HEK293 (cell line): Measurements from ENCODE around the gene ZBED3.

ENCODE experiments used
- KLF9 ChIP-seq: fragments of 450-650 bp; formaldehyde crosslinking; IDR thresholded peaks from 2 replicates; pipeline ENCODE4 v1.5.1; 2016; ENCODE audit warnings: missing biosample characterization, missing genetic modification characterization, low read depth
- SETDB1 ChIP-seq: IDR thresholded peaks from one replicate; pipeline ENCODE4 v1.6.1; 2017; ENCODE audit warnings: mild to moderate bottlenecking, low read length, moderate library complexity, mixed read lengths; ENCODE audit not compliant: insufficient read length
- SP2 ChIP-seq: fragments of 450-650 bp; formaldehyde crosslinking; IDR thresholded peaks from 2 replicates; pipeline ENCODE4 v1.5.1; 2016; ENCODE audit warnings: missing biosample characterization, missing genetic modification characterization
- SP7 ChIP-seq: fragments of 450-650 bp; formaldehyde crosslinking; IDR thresholded peaks from 2 replicates; pipeline ENCODE4 v1.5.1; 2016; ENCODE audit warnings: missing biosample characterization, missing genetic modification characterization
- ZBTB21 ChIP-seq: fragments of 450-650 bp; formaldehyde crosslinking; IDR thresholded peaks from 2 replicates; pipeline ENCODE4 v1.5.1; 2017; ENCODE audit warnings: missing biosample characterization, missing genetic modification characterization
- ZEB2 ChIP-seq: fragments of 450-650 bp; formaldehyde crosslinking; IDR thresholded peaks from 2 replicates; pipeline ENCODE4 v1.5.1; 2016; ENCODE audit warnings: missing biosample characterization, missing genetic modification characterization
- ZFHX2 ChIP-seq: fragments of 450-650 bp; formaldehyde crosslinking; conservative IDR thresholded peaks from 2 replicates; pipeline ENCODE4 v1.5.1; 2016; ENCODE audit warnings: missing biosample characterization, missing genetic modification characterization
- ZNF133 ChIP-seq: fragments of 450-650 bp; formaldehyde crosslinking; IDR thresholded peaks from 2 replicates; pipeline ENCODE4 v1.5.1; 2016; ENCODE audit warnings: missing biosample characterization, missing genetic modification characterization
- ZNF146 ChIP-seq: fragments of 450-650 bp; formaldehyde crosslinking; IDR thresholded peaks from 2 replicates; pipeline ENCODE4 v1.5.1; 2016; ENCODE audit warnings: missing biosample characterization, missing genetic modification characterization
- ZNF350 ChIP-seq: fragments of 450-650 bp; formaldehyde crosslinking; IDR thresholded peaks from 2 replicates; pipeline ENCODE4 v1.5.0; 2017; ENCODE audit warnings: missing biosample characterization, mild to moderate bottlenecking, missing genetic modification characterization
- ZNF394 ChIP-seq: fragments of 450-650 bp; formaldehyde crosslinking; IDR thresholded peaks from 2 replicates; pipeline ENCODE4 v1.5.1; 2016; ENCODE audit warnings: missing biosample characterization, missing genetic modification characterization, mild to moderate bottlenecking, moderate library complexity, borderline replicate concordance
- ZNF610 ChIP-seq: fragments of 450-650 bp; formaldehyde crosslinking; IDR thresholded peaks from 2 replicates; pipeline ENCODE4 v1.5.1; 2016; ENCODE audit warnings: missing biosample characterization, missing genetic modification characterization, borderline replicate concordance
- ZNF629 ChIP-seq: fragments of 450-650 bp; formaldehyde crosslinking; IDR thresholded peaks from 2 replicates; pipeline ENCODE4 v1.5.1; 2017; ENCODE audit warnings: missing biosample characterization, missing genetic modification characterization
- ZNF670 ChIP-seq: fragments of 450-650 bp; formaldehyde crosslinking; IDR thresholded peaks from 2 replicates; pipeline ENCODE4 v1.5.1; 2016; ENCODE audit warnings: missing biosample characterization, missing genetic modification characterization, low read depth
- ZNF76 ChIP-seq: fragments of 450-650 bp; formaldehyde crosslinking; IDR thresholded peaks from 2 replicates; pipeline ENCODE4; 2016; ENCODE audit warnings: low read depth, missing biosample characterization, missing genetic modification characterization, borderline replicate concordance
- ZNF777 ChIP-seq: fragments of 450-650 bp; formaldehyde crosslinking; IDR thresholded peaks from 2 replicates; pipeline ENCODE4 v1.5.1; 2017; ENCODE audit warnings: missing biosample characterization, missing genetic modification characterization, borderline replicate concordance
- ZSCAN30 ChIP-seq: fragments of 450-650 bp; IDR thresholded peaks from 2 replicates; pipeline ENCODE4 v1.5.1; 2018; ENCODE audit warnings: missing biosample characterization, mild to moderate bottlenecking, missing genetic modification characterization, moderate library complexity
- ZXDB ChIP-seq: fragments of 450-650 bp; formaldehyde crosslinking; IDR thresholded peaks from 2 replicates; pipeline ENCODE4 v1.5.1; 2016; ENCODE audit warnings: missing biosample characterization, missing genetic modification characterization
- TF ChIP-seq, protein P1 (sequence below): fragments of 450-650 bp; formaldehyde crosslinking; IDR thresholded peaks from 2 replicates; pipeline ENCODE4 v1.5.1; 2017; ENCODE audit warnings: missing biosample characterization, mild to moderate bottlenecking, missing genetic modification characterization, moderate library complexity
- TF ChIP-seq, protein P2 (sequence below): fragments of 450-650 bp; formaldehyde crosslinking; IDR thresholded peaks from 2 replicates; pipeline ENCODE4 v1.5.1; 2017; ENCODE audit warnings: missing biosample characterization, missing genetic modification characterization
- TF ChIP-seq, protein P3 (sequence below): fragments of 450-650 bp; formaldehyde crosslinking; IDR thresholded peaks from 2 replicates; pipeline ENCODE4 v1.5.1; 2016; ENCODE audit warnings: missing biosample characterization, missing genetic modification characterization
- TF ChIP-seq, protein P4 (sequence below): fragments of 450-650 bp; formaldehyde crosslinking; conservative IDR thresholded peaks from 2 replicates; pipeline ENCODE4 v1.5.1; 2016; ENCODE audit warnings: low read depth, missing biosample characterization, missing genetic modification characterization
- TF ChIP-seq, protein P5 (sequence below): fragments of 450-650 bp; formaldehyde crosslinking; IDR thresholded peaks from 2 replicates; pipeline ENCODE4 v1.5.1; 2017; ENCODE audit warnings: missing biosample characterization, missing genetic modification characterization

ZBED3 gene

DNA sequence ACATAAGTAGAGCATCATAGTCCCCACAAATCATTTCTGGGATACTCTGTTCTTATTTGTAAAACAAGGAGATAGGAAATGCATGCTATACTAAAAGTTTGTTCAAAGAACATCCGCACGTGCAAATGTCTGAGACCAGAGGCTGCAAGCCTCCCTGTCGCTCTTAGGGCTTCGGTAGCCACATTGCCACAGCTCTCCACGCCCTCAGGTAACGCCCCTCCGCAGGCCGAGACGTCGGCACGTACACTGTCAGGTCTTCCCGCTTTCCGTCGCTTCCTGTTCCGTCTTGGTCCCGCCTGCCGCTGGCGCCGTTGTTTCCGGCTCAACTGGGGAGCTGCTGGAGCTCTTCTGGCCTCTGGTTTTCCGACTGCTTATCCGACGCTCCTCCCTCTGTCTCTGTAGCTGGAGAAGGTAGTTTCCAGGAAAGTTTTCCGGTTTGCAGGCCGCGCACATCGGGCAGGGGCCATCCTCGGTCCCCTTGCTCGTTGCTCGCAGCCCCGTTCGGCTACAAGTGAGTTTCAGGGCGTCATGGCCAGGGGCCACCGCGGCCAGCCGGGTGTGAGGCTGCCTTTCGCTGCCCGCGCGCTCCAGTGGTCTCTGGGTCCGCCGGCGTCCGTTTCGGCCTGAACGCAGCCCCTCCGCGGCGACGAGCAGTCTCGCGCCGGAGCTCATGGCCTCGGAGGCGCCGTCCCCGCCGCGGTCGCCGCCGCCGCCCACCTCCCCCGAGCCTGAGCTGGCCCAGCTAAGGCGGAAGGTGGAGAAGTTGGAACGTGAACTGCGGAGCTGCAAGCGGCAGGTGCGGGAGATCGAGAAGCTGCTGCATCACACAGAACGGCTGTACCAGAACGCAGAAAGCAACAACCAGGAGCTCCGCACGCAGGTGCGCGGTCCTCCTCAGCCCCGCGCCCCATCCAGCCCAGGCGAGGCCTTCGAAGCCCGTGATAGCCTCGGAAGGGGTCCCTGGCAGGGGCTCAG, 56.7 kb downstream of the ZBED3 start, which contains the start of gene AGGF1 (continued):
- peak; percentile 44 for TF ChIP-seq SETDB1
- no peak for TF ChIP-seq ZNF133 (tag by site-specific recombination)
- peak; percentile 55; the same call in 1 of the 2 replicates for TF ChIP-seq ZNF394
- TF ChIP-seq ZNF146 (tag by site-specific recombination): 0 out of 2 replicates have a peak, but pooled peaks have one; percentile 4
- TF ChIP-seq ZSCAN30 (tag by site-specific recombination): no peak; the same call in 1 of the 2 replicates
- TF ChIP-seq, protein P1, sequence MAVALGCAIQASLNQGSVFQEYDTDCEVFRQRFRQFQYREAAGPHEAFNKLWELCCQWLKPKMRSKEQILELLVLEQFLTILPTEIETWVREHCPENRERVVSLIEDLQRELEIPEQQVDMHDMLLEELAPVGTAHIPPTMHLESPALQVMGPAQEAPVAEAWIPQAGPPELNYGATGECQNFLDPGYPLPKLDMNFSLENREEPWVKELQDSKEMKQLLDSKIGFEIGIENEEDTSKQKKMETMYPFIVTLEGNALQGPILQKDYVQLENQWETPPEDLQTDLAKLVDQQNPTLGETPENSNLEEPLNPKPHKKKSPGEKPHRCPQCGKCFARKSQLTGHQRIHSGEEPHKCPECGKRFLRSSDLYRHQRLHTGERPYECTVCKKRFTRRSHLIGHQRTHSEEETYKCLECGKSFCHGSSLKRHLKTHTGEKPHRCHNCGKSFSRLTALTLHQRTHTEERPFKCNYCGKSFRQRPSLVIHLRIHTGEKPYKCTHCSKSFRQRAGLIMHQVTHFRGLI (tag by site-specific recombination): no peak
- peak; percentile 58 for TF ChIP-seq ZFHX2 (tag by site-specific recombination)
- no peak for TF ChIP-seq ZNF350 (tag by site-specific recombination)
- TF ChIP-seq, protein P2, sequence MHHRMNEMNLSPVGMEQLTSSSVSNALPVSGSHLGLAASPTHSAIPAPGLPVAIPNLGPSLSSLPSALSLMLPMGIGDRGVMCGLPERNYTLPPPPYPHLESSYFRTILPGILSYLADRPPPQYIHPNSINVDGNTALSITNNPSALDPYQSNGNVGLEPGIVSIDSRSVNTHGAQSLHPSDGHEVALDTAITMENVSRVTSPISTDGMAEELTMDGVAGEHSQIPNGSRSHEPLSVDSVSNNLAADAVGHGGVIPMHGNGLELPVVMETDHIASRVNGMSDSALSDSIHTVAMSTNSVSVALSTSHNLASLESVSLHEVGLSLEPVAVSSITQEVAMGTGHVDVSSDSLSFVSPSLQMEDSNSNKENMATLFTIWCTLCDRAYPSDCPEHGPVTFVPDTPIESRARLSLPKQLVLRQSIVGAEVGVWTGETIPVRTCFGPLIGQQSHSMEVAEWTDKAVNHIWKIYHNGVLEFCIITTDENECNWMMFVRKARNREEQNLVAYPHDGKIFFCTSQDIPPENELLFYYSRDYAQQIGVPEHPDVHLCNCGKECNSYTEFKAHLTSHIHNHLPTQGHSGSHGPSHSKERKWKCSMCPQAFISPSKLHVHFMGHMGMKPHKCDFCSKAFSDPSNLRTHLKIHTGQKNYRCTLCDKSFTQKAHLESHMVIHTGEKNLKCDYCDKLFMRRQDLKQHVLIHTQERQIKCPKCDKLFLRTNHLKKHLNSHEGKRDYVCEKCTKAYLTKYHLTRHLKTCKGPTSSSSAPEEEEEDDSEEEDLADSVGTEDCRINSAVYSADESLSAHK: peak; percentile 72
- TF ChIP-seq ZNF777 (tag by site-specific recombination): peak; percentile 24; the same call in 1 of the 2 replicates
- TF ChIP-seq SP2: peak; percentile 91
- TF ChIP-seq, protein P3, sequence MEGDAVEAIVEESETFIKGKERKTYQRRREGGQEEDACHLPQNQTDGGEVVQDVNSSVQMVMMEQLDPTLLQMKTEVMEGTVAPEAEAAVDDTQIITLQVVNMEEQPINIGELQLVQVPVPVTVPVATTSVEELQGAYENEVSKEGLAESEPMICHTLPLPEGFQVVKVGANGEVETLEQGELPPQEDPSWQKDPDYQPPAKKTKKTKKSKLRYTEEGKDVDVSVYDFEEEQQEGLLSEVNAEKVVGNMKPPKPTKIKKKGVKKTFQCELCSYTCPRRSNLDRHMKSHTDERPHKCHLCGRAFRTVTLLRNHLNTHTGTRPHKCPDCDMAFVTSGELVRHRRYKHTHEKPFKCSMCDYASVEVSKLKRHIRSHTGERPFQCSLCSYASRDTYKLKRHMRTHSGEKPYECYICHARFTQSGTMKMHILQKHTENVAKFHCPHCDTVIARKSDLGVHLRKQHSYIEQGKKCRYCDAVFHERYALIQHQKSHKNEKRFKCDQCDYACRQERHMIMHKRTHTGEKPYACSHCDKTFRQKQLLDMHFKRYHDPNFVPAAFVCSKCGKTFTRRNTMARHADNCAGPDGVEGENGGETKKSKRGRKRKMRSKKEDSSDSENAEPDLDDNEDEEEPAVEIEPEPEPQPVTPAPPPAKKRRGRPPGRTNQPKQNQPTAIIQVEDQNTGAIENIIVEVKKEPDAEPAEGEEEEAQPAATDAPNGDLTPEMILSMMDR (tag by site-specific recombination): 0 out of 2 replicates have a peak, but pooled peaks have one; percentile 9
- peak; percentile 81 for TF ChIP-seq ZNF629 (tag by site-specific recombination)
- TF ChIP-seq ZNF76 (tag by site-specific recombination): peak; percentile 51; the same call in 1 of the 2 replicates
- peak; percentile 82 for TF ChIP-seq ZXDB (tag by site-specific recombination)
- TF ChIP-seq ZBTB21 (tag by site-specific recombination): peak; percentile 37; the same call in 1 of the 2 replicates
- TF ChIP-seq, protein P4, sequence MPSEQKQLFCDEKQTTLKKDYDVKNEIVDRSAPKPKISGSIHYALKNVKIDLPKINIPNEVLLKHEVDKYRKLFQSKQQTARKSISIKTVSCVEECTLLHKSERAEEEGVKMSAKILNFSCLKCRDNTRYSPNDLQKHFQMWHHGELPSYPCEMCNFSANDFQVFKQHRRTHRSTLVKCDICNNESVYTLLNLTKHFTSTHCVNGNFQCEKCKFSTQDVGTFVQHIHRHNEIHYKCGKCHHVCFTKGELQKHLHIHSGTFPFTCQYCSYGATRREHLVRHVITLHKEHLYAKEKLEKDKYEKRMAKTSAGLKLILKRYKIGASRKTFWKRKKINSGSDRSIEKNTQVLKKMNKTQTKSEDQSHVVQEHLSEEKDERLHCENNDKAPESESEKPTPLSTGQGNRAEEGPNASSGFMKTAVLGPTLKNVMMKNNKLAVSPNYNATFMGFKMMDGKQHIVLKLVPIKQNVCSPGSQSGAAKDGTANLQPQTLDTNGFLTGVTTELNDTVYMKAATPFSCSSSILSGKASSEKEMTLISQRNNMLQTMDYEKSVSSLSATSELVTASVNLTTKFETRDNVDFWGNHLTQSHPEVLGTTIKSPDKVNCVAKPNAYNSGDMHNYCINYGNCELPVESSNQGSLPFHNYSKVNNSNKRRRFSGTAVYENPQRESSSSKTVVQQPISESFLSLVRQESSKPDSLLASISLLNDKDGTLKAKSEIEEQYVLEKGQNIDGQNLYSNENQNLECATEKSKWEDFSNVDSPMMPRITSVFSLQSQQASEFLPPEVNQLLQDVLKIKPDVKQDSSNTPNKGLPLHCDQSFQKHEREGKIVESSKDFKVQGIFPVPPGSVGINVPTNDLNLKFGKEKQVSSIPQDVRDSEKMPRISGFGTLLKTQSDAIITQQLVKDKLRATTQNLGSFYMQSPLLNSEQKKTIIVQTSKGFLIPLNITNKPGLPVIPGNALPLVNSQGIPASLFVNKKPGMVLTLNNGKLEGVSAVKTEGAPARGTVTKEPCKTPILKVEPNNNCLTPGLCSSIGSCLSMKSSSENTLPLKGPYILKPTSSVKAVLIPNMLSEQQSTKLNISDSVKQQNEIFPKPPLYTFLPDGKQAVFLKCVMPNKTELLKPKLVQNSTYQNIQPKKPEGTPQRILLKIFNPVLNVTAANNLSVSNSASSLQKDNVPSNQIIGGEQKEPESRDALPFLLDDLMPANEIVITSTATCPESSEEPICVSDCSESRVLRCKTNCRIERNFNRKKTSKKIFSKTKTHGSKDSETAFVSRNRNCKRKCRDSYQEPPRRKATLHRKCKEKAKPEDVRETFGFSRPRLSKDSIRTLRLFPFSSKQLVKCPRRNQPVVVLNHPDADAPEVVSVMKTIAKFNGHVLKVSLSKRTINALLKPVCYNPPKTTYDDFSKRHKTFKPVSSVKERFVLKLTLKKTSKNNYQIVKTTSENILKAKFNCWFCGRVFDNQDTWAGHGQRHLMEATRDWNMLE: peak; percentile 95
- TF ChIP-seq, protein P5, sequence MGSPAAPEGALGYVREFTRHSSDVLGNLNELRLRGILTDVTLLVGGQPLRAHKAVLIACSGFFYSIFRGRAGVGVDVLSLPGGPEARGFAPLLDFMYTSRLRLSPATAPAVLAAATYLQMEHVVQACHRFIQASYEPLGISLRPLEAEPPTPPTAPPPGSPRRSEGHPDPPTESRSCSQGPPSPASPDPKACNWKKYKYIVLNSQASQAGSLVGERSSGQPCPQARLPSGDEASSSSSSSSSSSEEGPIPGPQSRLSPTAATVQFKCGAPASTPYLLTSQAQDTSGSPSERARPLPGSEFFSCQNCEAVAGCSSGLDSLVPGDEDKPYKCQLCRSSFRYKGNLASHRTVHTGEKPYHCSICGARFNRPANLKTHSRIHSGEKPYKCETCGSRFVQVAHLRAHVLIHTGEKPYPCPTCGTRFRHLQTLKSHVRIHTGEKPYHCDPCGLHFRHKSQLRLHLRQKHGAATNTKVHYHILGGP (tag by site-specific recombination): no peak
- peak; percentile 65 for TF ChIP-seq SP7
- TF ChIP-seq ZNF670 (tag by site-specific recombination): no peak
- peak; percentile 63 for TF ChIP-seq ZEB2 (tag by site-specific recombination)
- peak; percentile 91 for TF ChIP-seq KLF9 (tag by site-specific recombination)
- peak; percentile 84; the same call in 1 of the 2 replicates for TF ChIP-seq ZNF610 (tag by site-specific recombination)
- TF ChIP-seq, all 188 proteins: peak for 45
